ENCODE results near the gene NUPR2. TPM values are rescaled to one million over a fixed set of nuclear protein-coding genes. Genes with fewer than 3 reads are reported as not detected.
"Not testable (repeated sequence)": the region's sequence is repeated elsewhere in the genome, so short reads cannot be mapped to it uniquely, and the experiment has no call there.

Gene NUPR2, protein sequence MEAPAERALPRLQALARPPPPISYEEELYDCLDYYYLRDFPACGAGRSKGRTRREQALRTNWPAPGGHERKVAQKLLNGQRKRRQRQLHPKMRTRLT
- total RNA-seq: not detected
- long read RNA-seq: 0 reads

DNA sequence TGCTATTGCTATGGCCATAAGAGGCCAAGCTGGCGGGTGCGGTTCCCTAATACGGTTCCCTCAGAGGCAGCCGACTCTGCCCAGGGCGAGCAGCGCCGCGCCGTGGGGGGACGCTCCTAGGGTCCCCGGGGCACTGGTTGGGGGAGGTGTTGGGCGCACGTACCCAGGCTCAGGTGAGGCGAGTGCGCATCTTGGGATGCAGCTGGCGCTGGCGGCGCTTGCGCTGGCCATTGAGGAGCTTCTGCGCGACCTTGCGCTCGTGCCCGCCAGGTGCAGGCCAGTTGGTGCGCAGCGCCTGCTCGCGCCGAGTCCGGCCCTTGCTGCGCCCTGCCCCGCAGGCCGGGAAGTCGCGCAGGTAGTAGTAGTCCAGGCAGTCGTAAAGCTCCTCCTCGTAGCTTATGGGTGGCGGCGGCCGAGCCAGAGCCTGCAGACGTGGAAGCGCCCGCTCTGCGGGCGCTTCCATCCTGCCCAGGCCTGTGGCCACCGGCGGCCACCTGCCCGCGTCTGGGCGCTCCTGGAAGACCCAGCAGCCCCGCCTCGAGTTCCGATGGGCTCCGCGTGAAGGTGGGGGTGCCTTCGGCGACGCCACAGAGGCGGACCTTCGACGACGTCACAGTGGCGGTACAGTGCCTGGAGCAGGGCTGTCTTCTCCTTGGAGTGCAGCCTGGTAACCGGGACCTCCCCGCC, at the start of gene NUPR2:
TSS of gene NUPR2 (minus strand) at position 566 of the 687 bp plus-strand sequence. CDS start at position 463, 103 bp downstream.
- ATAC-seq (peak in 1 of 4 donors; percentile 27), DNase-seq (no peak)
- Histone ChIP-seq H3K9me3 (no peaks in the 10 kb centered on the region), H3K27me3 (no peaks in the 10 kb centered on the region), H3K27ac (no peak within 1 kb of the TSS), H3K36me3 (no peaks in the 10 kb centered on the region), H3K4me3 (no peak within 1 kb of the TSS), H3K4me1 (no peaks in the 10 kb centered on the region)
- intact Hi-C loops (cut with DNase I): no loop called here
- TF ChIP-seq POLR2A (IDR thresholded peaks at IDR 0.05) (no peak), CTCF (IDR thresholded peaks at IDR 0.05) (no peak)
- WGBS (ENCODE audit: insufficient coverage, low coverage, low lambda C conversion rate, missing lambda C conversion rate): 13% methylated on average over 8 of the region's 65 CpGs

DNA sequence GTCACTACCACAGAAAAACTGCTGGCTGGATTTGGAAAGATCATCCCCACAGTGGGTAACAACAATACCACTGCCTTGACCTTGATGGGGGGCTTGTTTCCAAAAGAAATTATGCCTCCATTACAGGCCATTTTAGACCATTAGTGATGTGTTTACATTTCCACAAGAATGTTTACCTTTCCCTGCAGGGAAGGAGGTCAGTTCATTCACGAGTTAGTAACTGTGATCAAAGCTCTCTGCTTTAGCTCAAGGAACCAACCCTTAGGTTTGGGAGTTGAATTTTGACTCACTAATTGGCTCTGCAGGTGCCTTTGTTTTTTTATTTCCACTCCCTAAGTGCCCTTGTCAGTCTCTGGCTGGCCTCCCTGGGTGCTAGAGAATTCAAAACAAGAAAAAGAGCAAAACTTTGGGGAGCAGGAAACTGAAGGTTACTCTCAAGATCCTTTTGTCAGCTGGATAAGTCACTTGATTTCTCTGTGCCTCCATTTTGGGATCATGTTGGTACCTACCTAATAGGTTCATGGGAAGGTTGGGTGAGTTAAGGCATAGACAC, 41.1 kb upstream of the NUPR2 start:
- no peak for DNase-seq
- no peak for ATAC-seq
- H3K4me1 ChIP-seq: no peaks in the 10 kb centered on the region
- TF ChIP-seq POLR2A (IDR thresholded peaks at IDR 0.05) (no peak), CTCF (IDR thresholded peaks at IDR 0.05) (no peak)
- H3K27ac ChIP-seq: no peak overlapping the region
- H3K27me3 ChIP-seq: no peaks in the 10 kb centered on the region
- H3K9me3 ChIP-seq: no peaks in the 10 kb centered on the region
- no peaks in the 10 kb centered on the region for H3K36me3 ChIP-seq
- no peak overlapping the region for H3K4me3 ChIP-seq
- intact Hi-C loops (cut with DNase I): no loop called here
- 7% methylated on average over 1 of the region's 1 CpG for WGBS (ENCODE audit: insufficient coverage, low coverage, low lambda C conversion rate, missing lambda C conversion rate)

- DNase-seq; intact Hi-C loops (cut with DNase I); H3K27me3 ChIP-seq; H3K4me3 ChIP-seq; H3K4me1 ChIP-seq; H3K9me3 ChIP-seq; H3K36me3 ChIP-seq: not testable (repeated sequence)
- 39% methylated on average over 2 of the region's 2 CpGs for WGBS (ENCODE audit: insufficient coverage, low coverage, low lambda C conversion rate, missing lambda C conversion rate)
- peak overlapping the region in 1 of 3 donors; percentile 29 for H3K27ac ChIP-seq
- ATAC-seq: peak; percentile 73 to 94 (median 82)
Observed at GRCh38 chr7:56131062-56131461, 14.8 kb upstream of the NUPR2 start.

GRCh38 chr7:56127241-56127975, 11.2 kb upstream of the NUPR2 start:
- H3K4me3 ChIP-seq: no peak overlapping the region
- H3K27ac ChIP-seq: no peak overlapping the region
- DNase-seq (no peak), ATAC-seq (no peak)
- no peaks in the 10 kb centered on the region for H3K36me3 ChIP-seq
- WGBS (ENCODE audit: insufficient coverage, low coverage, low lambda C conversion rate, missing lambda C conversion rate): 69% methylated on average over 6 of the region's 7 CpGs
- H3K27me3 ChIP-seq: no peaks in the 10 kb centered on the region
- H3K4me1 ChIP-seq: no peaks in the 10 kb centered on the region
- intact Hi-C loops (cut with DNase I): no loop called here
- TF ChIP-seq CTCF (IDR thresholded peaks at IDR 0.05): no peak
- TF ChIP-seq POLR2A (IDR thresholded peaks at IDR 0.05): no peak
- H3K9me3 ChIP-seq: no peaks in the 10 kb centered on the region

- ATAC-seq: no peak
- 60% methylated on average over 6 of the region's 8 CpGs for WGBS (ENCODE audit: insufficient coverage, low coverage, low lambda C conversion rate, missing lambda C conversion rate)
- no peaks in the 10 kb centered on the region for H3K27me3 ChIP-seq
- no peaks in the 10 kb centered on the region for H3K9me3 ChIP-seq
- intact Hi-C loops (cut with DNase I): no loop called here
- H3K27ac ChIP-seq: no peak overlapping the region
- TF ChIP-seq POLR2A (IDR thresholded peaks at IDR 0.05) (no peak), CTCF (IDR thresholded peaks at IDR 0.05) (no peak)
- H3K4me1 ChIP-seq: no peaks in the 10 kb centered on the region
- H3K4me3 ChIP-seq: no peak overlapping the region
- no peak for DNase-seq
- H3K36me3 ChIP-seq: no peaks in the 10 kb centered on the region
Observed at GRCh38 chr7:56125831-56126230, 9.6 kb upstream of the NUPR2 start.

All from right lobe of liver (tissue), 6 donors.